GM18873 (cell line): Measurements from ENCODE around the gene PRUNE1.
A peak's percentile ranks its signal among the peaks of the same experiment; 100 is the strongest.

Experiments
- ATAC-seq: cut with Tn5 transposase; IDR thresholded peaks from one replicate; pipeline ENCODE4 v1.9.1; 2021; ENCODE audit warnings: mild to moderate bottlenecking, moderate library complexity, moderate number of reproducible peaks; ENCODE audit not compliant: unreplicated experiment, low FRiP score

The PRUNE1 gene

GRCh38 chr1:151047925-151048644, 39.8 kb downstream of the PRUNE1 start:
- ATAC-seq = peak; percentile 48

- ATAC-seq = peak; percentile 5
Observed at GRCh38 chr1:151048645-151049032, 40.4 kb downstream of the PRUNE1 start.

GRCh38 chr1:151049458-151049857, 41.2 kb downstream of the PRUNE1 start:
- no peak for ATAC-seq

- no peak for ATAC-seq
Observed at GRCh38 chr1:151050051-151050688, 41.9 kb downstream of the PRUNE1 start.

- no peak for ATAC-seq
Observed at GRCh38 chr1:151051356-151052009, 43.2 kb downstream of the PRUNE1 start.

- ATAC-seq = no peak
Observed at GRCh38 chr1:151054971-151055547, 46.8 kb downstream of the PRUNE1 start.

GRCh38 chr1:151055581-151055980, 47.3 kb downstream of the PRUNE1 start:
- no peak for ATAC-seq

GRCh38 chr1:151056149-151056548, 47.9 kb downstream of the PRUNE1 start:
- ATAC-seq = no peak

- ATAC-seq = no peak
Observed at GRCh38 chr1:151058692-151059091, 50.4 kb downstream of the PRUNE1 start.

- peak; percentile 59 for ATAC-seq
Observed at GRCh38 chr1:151059109-151060006, 51.1 kb downstream of the PRUNE1 start, which contains the start of gene CDC42SE1. CDC42SE1 (minus strand) TSS chr1:151059622; CDS start chr1:151055730, 3,892 bp downstream.

- no peak for ATAC-seq
Observed at GRCh38 chr1:151060007-151060656, 51.9 kb downstream of the PRUNE1 start, which contains the start of gene MLLT11. MLLT11 (plus strand) TSS chr1:151060397; CDS start chr1:151067225, 6,828 bp downstream.

GRCh38 chr1:151060657-151061421, 52.6 kb downstream of the PRUNE1 start:
- no peak for ATAC-seq

- no peak for ATAC-seq
Observed at GRCh38 chr1:151061704-151062103, 53.5 kb downstream of the PRUNE1 start.

- ATAC-seq = no peak
Observed at GRCh38 chr1:151062741-151063371, 54.6 kb downstream of the PRUNE1 start.

GRCh38 chr1:151065089-151065645, 56.9 kb downstream of the PRUNE1 start:
- no peak for ATAC-seq

GRCh38 chr1:151067185-151067584, 58.9 kb downstream of the PRUNE1 start:
- no peak for ATAC-seq

GRCh38 chr1:151069103-151069486, 60.8 kb downstream of the PRUNE1 start:
- no peak for ATAC-seq
